ENCODE data around the gene NUDT1. TPM values are rescaled to one million over a fixed set of nuclear protein-coding genes. Genes with fewer than 3 reads are reported as not detected.

NUDT1 gene
- total and polyA plus RNA-seq, 4 donors: 14.1 to 38.1 (median 33.2) TPM

DNA sequence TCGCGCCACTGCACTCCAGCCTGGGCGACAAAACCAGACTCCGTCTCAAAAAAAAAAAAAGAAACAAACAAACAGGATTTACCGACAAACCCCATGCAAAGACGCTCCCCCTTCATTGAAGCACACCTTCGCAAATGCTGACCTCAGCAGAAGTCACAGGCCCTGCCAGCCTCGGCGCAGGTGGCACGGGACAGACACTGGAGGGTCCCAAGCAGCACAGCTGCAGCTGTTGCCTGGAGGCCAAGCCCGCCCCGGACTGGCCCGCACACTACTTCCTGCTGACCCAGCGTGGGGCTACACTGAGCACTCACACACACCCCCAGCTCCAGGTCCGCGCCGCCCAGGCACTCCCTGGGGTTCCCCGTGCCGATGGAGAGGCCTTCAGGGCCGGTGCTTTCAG, 41.0 kb downstream of the NUDT1 start:
- peaks cover 17% of the 10 kb centered on the region for H3K4me1 ChIP-seq (ENCODE audit: control insufficient read depth, insufficient read depth, low read length)
- no peak overlapping the region for H3K27ac ChIP-seq (ENCODE audit: low read depth, low read length)
- no peak overlapping the region for H3K4me3 ChIP-seq (ENCODE audit: low read depth, low read length)
- 90% methylated on average over 16 of the region's 20 CpGs for WGBS (ENCODE audit: insufficient coverage)
- H3K9me3 ChIP-seq (ENCODE audit: control insufficient read depth, insufficient read depth, low read length): no peaks in the 10 kb centered on the region
- DNase-seq (ENCODE audit: low read depth in 4 of 6, low spot score in 6 of 6): no peak
- H3K36me3 ChIP-seq (ENCODE audit: control insufficient read depth, insufficient read depth, low read length): peaks cover 6% of the 10 kb centered on the region
- H3K27me3 ChIP-seq (ENCODE audit: control insufficient read depth, insufficient read depth, low read length): no peaks in the 10 kb centered on the region

GRCh38 chr7:2287745-2288144, 45.7 kb downstream of the NUDT1 start:
- WGBS (ENCODE audit: insufficient coverage): 100% methylated on average over 2 of the region's 8 CpGs
- H3K4me3 ChIP-seq (ENCODE audit: low read depth, low read length): no peak overlapping the region

DNA sequence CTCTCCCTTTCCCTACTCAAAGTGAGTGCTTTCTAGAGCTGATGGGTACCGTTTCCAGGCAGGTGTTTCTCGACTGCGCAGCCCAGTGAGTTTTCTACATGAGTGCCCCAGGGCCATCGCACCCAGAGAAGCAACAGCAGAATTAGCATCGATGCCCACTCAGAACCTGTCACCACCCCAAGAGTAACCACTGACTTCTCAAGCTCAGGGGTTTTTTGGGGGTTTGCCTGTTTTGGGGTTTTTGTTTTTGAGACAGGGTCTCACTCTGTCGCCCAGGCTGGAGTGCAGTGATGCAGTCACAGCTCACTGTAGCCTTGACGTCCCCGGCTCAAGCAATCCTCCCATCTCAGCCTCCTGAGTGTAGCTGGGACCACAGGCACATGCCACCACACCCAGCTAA, 46.5 kb downstream of the NUDT1 start:
- peaks cover 3% of the 10 kb centered on the region for H3K36me3 ChIP-seq (ENCODE audit: control insufficient read depth, insufficient read depth, low read length)
- no peaks in the 10 kb centered on the region for H3K9me3 ChIP-seq (ENCODE audit: control insufficient read depth, insufficient read depth, low read length)
- H3K4me3 ChIP-seq (ENCODE audit: low read depth, low read length): no peak overlapping the region
- no peak overlapping the region for H3K27ac ChIP-seq (ENCODE audit: low read depth, low read length)
- 94% methylated on average over 7 of the region's 8 CpGs for WGBS (ENCODE audit: insufficient coverage)
- no peaks in the 10 kb centered on the region for H3K4me1 ChIP-seq (ENCODE audit: control insufficient read depth, insufficient read depth, low read length)
- DNase-seq (ENCODE audit: low read depth in 4 of 6, low spot score in 6 of 6): no peak
- no peaks in the 10 kb centered on the region for H3K27me3 ChIP-seq (ENCODE audit: control insufficient read depth, insufficient read depth, low read length)

More at GRCh38 chr7:2287745-2288144, 45.7 kb downstream of the NUDT1 start:
- Histone ChIP-seq H3K27ac (ENCODE audit: low read depth, low read length) (no peak overlapping the region), H3K36me3 (ENCODE audit: control insufficient read depth, insufficient read depth, low read length) (peaks cover 7% of the 10 kb centered on the region), H3K4me1 (ENCODE audit: control insufficient read depth, insufficient read depth, low read length) (no peaks in the 10 kb centered on the region), H3K27me3 (ENCODE audit: control insufficient read depth, insufficient read depth, low read length) (no peaks in the 10 kb centered on the region), H3K9me3 (ENCODE audit: control insufficient read depth, insufficient read depth, low read length) (no peaks in the 10 kb centered on the region)
- DNase-seq (ENCODE audit: low read depth in 4 of 6, low spot score in 6 of 6): no peak

DNA sequence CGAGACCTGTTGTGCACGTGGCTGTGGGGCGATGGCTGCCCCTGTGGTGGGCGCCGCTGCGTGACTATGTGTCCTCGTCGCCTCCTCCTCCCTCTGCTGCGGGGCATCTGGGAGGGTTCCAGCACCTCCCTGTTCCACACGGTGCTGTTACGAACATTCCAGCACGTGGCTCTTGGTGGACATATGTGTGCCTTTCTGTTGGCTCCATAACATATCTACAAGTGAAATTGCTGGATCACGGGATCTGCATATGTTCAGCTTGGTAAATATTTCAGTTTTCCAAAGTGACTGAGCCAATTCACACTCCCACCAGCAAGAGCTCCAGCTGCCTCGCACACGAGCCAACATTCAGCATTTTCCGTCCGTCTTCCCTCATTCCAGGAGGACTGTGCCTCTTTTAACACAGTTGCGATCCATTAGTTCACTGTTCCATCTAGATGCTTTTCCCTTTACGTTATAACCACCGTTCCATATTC, 47.1 kb downstream of the NUDT1 start:
- Histone ChIP-seq H3K36me3 (ENCODE audit: control insufficient read depth, insufficient read depth, low read length) (peaks cover 3% of the 10 kb centered on the region), H3K9me3 (ENCODE audit: control insufficient read depth, insufficient read depth, low read length) (no peaks in the 10 kb centered on the region), H3K4me3 (ENCODE audit: low read depth, low read length) (no peak overlapping the region), H3K27me3 (ENCODE audit: control insufficient read depth, insufficient read depth, low read length) (no peaks in the 10 kb centered on the region), H3K4me1 (ENCODE audit: control insufficient read depth, insufficient read depth, low read length) (no peaks in the 10 kb centered on the region), H3K27ac (ENCODE audit: low read depth, low read length) (no peak overlapping the region)
- 80% methylated on average over 18 of the region's 20 CpGs for WGBS (ENCODE audit: insufficient coverage)
- peak in 2 of 6 donors; percentile 74 to 95 for DNase-seq (ENCODE audit: low read depth in 4 of 6, low spot score in 6 of 6)

DNA sequence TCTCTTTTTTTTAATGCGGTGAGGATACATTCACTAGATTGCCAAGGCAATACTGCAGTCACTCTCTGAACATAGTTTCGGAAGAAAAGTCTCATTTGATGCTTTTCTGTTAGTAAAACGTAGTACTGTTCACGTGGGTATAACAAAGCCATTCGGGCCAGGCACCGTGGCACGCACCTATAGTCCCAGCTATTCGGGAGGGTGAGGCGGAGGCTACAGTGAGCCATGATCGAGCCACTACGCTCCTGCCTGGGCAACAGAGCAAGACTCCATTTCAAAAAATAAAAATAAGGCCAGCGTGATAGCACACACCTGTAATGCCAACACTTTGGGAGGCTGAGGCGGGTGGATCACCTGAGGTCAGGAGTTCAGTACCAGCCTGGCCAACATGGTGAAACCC, 47.6 kb downstream of the NUDT1 start:
- Histone ChIP-seq H3K9me3 (ENCODE audit: control insufficient read depth, insufficient read depth, low read length) (no peaks in the 10 kb centered on the region), H3K36me3 (ENCODE audit: control insufficient read depth, insufficient read depth, low read length) (peaks cover 3% of the 10 kb centered on the region), H3K4me1 (ENCODE audit: control insufficient read depth, insufficient read depth, low read length) (no peaks in the 10 kb centered on the region), H3K27me3 (ENCODE audit: control insufficient read depth, insufficient read depth, low read length) (no peaks in the 10 kb centered on the region), H3K4me3 (ENCODE audit: low read depth, low read length) (no peak overlapping the region), H3K27ac (ENCODE audit: low read depth, low read length) (no peak overlapping the region)
- no peak for DNase-seq (ENCODE audit: low read depth in 4 of 6, low spot score in 6 of 6)
- 98% methylated on average over 11 of the region's 13 CpGs for WGBS (ENCODE audit: insufficient coverage)

- Histone ChIP-seq H3K36me3 (ENCODE audit: control insufficient read depth, insufficient read depth, low read length) (peaks cover 3% of the 10 kb centered on the region), H3K27ac (ENCODE audit: low read depth, low read length) (no peak overlapping the region), H3K4me1 (ENCODE audit: control insufficient read depth, insufficient read depth, low read length) (no peaks in the 10 kb centered on the region), H3K4me3 (ENCODE audit: low read depth, low read length) (no peak overlapping the region), H3K27me3 (ENCODE audit: control insufficient read depth, insufficient read depth, low read length) (no peaks in the 10 kb centered on the region), H3K9me3 (ENCODE audit: control insufficient read depth, insufficient read depth, low read length) (no peaks in the 10 kb centered on the region)
- 91% methylated on average over 4 of the region's 6 CpGs for WGBS (ENCODE audit: insufficient coverage)
- DNase-seq (ENCODE audit: low read depth in 4 of 6, low spot score in 6 of 6): no peak
These were observed 48.9 kb downstream of the NUDT1 start for GRCh38 chr7:2290877-2291276.

DNA sequence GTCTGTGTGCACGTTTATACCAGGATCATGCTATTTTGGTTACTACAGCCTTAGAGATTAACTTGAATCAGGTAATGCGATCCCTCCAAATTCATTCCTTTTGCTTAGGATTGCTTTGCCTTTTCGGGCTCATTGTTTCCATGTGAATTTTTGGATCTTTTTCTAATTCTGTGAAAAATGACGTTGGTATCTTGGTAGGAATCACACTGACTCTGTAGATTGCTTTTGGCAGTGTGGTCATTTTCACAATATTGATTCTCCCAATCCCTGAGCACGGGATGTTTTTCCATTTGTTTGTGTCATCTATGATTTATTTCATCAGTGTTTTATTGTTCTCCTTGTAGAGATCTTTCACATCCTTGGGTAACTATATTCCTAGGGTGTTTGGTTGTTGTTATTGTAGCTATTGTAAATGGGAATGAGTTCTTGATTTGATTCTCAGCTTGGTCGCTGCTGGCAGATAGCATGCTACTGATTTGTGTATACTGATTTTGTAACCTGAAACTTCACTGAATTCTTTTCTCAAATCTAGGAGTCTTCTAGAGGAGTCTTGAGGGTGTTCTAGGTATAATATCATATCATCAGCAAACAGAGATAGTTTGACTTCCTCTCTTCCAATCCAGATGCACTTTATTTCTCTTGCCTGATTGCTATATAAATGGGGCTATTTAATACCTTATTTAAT, 54.1 kb downstream of the NUDT1 start:
- peaks cover 2% of the 10 kb centered on the region for H3K4me1 ChIP-seq (ENCODE audit: control insufficient read depth, insufficient read depth, low read length)
- H3K4me3 ChIP-seq (ENCODE audit: low read depth, low read length): no peak overlapping the region
- H3K27me3 ChIP-seq (ENCODE audit: control insufficient read depth, insufficient read depth, low read length): no peaks in the 10 kb centered on the region
- H3K36me3 ChIP-seq (ENCODE audit: control insufficient read depth, insufficient read depth, low read length): no peaks in the 10 kb centered on the region
- 71% methylated on average over 1 of the region's 6 CpGs for WGBS (ENCODE audit: insufficient coverage)
- no peak overlapping the region for H3K27ac ChIP-seq (ENCODE audit: low read depth, low read length)
- no peaks in the 10 kb centered on the region for H3K9me3 ChIP-seq (ENCODE audit: control insufficient read depth, insufficient read depth, low read length)
- DNase-seq (ENCODE audit: low read depth in 4 of 6, low spot score in 6 of 6): peak in 1 of 6 donors; percentile 6

DNA sequence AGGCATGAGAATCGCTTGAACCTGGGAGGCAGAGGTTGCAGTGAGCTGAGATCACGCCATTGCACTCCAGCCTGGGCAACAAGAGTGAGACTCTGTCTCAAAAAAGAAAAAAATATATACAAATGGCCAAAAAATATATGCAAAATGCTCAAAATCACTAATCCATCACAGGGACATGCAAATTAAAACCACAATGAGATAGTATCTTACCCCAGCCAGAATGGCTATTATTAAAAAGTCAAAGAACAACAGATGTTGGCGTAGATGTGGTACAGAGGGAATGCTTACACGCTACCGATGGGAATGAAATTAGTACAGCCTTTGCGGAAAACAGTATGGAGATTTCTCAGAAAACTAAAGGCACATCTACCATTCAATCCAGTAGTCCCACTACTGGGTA, 54.8 kb downstream of the NUDT1 start:
- Histone ChIP-seq H3K4me1 (ENCODE audit: control insufficient read depth, insufficient read depth, low read length) (peaks cover 4% of the 10 kb centered on the region), H3K27me3 (ENCODE audit: control insufficient read depth, insufficient read depth, low read length) (no peaks in the 10 kb centered on the region), H3K4me3 (ENCODE audit: low read depth, low read length) (no peak overlapping the region), H3K9me3 (ENCODE audit: control insufficient read depth, insufficient read depth, low read length) (no peaks in the 10 kb centered on the region), H3K27ac (ENCODE audit: low read depth, low read length) (no peak overlapping the region), H3K36me3 (ENCODE audit: control insufficient read depth, insufficient read depth, low read length) (no peaks in the 10 kb centered on the region)
- 100% methylated on average over 1 of the region's 6 CpGs for WGBS (ENCODE audit: insufficient coverage)
- DNase-seq (ENCODE audit: low read depth in 4 of 6, low spot score in 6 of 6): no peak

DNA sequence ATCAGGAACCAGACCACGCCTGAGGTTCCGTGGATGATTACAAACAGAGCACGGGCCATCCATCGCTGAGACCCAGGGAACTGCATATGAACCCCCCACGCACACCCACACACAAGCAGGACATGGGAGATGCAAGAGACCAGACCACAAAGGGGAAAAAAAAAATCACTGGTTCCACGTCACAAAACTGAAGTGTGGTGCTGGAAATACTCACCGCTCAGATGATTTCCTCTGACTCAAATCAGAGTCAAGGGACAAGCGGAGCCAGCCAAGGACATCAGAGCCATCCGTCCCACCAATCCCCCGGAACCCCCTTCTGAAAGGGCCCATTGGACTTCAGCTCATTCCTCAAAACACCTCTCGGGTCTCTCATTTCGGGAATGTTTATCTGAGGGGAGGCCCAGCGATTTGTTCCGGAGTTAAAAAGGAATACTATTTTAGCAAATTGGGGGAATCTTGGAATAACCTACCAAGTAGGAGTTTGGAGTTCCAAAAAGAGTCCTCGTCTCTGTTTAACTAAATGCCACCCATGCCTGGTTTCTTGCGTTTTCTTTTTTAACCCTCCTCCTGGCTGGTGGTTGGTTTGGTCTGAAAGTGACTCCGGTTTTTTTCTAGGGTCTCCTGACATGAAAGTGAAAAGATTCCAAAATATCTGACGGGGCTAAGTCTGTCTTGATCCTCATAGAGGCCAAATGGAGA, 57.3 kb downstream of the NUDT1 start:
- H3K4me3 ChIP-seq (ENCODE audit: low read depth, low read length): no peak overlapping the region
- no peaks in the 10 kb centered on the region for H3K27me3 ChIP-seq (ENCODE audit: control insufficient read depth, insufficient read depth, low read length)
- H3K4me1 ChIP-seq (ENCODE audit: control insufficient read depth, insufficient read depth, low read length): peaks cover 4% of the 10 kb centered on the region
- no peak for DNase-seq (ENCODE audit: low read depth in 4 of 6, low spot score in 6 of 6)
- no peaks in the 10 kb centered on the region for H3K9me3 ChIP-seq (ENCODE audit: control insufficient read depth, insufficient read depth, low read length)
- H3K27ac ChIP-seq (ENCODE audit: low read depth, low read length): no peak overlapping the region
- H3K36me3 ChIP-seq (ENCODE audit: control insufficient read depth, insufficient read depth, low read length): no peaks in the 10 kb centered on the region
- 97% methylated on average over 8 of the region's 18 CpGs for WGBS (ENCODE audit: insufficient coverage)
